GM18858 (cell line): ENCODE results near the gene SLC6A13.

ENCODE experiments used
- ATAC-seq: cut with Tn5 transposase; IDR thresholded peaks from one replicate; pipeline ENCODE4 v1.9.1; 2021; ENCODE audit not compliant: unreplicated experiment

SLC6A13 gene

DNA sequence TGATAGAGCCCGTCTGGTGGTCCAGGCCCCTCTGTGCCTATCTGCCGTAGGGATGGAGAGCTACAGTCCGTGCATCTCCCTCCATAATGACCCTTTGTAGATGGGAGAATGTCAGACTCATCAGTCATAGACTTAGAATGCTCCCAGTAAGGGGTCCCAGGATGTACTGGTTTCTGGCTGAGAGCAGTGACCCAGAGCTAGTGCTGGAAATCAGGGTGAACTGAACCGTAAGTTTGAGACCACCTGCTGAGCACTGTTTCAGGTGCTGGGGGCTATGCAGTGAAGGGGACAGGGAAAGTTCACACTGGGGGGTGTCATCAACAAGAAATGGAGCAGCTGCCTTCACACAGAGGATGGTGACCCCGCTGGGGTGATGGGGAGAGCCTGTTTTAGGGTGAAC, 82.8 kb downstream of the SLC6A13 start:
- ATAC-seq: no peak

DNA sequence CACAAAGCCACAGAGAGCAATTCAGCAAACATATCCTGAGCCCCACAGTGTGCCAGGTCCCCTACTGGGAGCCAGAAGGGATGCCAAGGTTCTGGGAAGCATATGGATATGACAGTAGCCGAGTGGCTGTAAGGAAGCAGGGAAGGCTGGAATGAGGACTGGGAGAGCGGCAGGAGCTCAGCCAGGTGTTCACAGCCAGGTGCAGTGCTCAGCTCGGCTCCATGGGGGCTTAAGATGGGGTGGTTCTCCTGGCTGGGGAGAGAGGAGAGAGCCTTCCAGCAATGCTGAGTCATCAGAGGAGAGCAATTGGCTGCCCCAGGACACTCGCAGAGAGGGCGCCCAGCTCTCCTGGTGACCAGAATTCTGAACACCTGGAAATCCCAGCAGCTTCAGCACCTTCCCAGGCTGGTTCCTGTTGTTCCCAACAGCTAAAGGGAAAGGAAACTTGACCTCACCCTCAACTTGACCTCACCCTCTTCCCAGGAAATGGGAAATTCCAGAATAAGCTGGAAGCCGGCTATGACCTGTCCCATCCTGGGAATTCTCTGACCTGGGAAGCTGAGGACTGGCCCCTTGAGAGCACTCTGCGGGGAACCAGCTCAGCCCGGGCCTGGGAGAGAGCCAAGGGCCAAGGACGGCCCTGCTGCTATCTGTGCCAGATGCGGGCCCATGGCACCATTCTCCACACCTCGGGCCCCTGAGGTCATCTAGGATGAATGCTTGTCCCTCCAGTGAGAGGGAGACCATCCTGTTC, 83.3 kb downstream of the SLC6A13 start:
- no peak for ATAC-seq

DNA sequence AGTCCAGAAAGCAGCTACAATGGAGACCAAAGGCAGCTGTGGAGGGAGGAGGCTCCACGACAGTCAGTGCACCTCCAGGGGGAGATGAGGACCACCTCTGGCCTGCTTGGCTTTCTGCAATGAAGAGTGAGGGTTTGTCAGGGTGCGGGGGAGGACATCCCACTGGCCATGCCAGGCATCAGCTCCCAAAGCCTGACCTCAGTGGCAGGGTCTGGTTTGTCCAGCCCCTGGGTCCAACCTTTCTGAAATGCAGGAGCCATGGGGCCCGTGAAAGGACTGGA, 83.9 kb downstream of the SLC6A13 start:
- no peak for ATAC-seq

DNA sequence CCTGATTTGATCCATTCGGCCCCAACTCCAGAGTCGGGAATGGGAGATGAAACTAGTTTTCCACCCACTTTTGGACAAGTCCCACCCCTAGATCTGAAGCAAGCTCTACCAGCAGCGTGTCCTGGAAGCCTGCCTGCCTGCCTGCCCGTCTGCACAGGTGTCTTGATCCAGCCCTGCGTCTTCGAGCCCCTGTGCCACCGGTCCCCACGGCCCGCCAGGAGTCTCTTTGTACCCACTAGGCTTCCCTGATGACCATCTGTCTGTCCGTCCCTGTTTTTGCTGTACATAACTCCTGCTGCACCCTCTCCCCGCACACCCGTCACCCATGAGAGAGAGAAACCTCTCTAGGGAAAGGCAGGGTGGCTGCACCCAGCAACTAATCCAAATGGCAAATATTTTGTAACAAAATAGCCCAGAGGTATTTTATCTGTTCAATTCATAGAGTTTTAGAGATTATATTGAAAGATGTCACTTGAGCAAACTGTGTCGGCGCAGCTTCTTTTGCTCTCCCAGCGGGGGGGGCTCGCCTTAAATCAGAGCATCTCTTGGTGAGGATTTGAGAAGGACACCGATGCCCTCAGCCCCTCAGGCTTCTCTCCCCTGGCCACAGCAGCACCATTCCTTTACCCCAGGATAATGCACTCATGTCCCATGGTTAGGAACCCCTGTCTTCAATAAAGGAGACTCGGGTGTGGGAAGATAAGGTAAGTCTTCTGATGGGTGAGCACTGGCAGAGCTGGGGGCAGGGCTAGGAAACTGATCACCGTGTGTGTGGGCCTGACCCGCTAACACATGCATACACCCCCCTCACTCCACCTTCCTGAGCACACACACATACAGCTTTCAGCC, 84.4 kb downstream of the SLC6A13 start:
- ATAC-seq: no peak

DNA sequence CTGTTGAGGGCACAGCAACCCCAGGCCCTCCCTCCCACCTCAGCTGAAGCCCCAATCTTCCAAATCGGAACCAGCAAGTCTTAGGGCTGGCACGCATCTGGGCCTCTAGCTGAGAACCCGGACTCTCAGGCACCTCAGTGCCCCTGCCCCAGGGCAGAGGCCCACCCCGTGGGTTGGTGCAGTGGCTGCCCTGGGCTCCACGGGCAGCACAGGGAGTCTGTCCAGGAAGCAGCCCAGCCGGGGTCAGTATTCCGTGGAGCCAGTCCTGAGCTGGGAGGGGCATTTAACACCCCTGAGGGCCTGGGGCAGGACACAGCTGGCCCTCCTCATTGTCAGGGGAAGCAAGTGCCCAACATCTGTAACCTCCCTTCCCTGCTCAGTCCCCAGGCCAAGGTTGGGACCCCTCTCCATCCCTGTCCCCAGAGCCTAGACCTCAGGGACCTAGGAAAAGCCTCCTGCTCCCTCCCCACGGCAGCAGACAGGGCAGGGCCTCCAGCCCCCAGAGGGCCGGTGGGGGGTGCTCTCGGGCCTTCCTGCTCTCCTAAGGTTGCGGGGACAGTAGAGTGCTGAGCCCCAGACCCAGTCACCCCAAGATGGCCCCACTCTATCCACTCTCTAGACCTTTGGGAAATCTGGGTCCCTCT, 85.2 kb downstream of the SLC6A13 start:
- no peak for ATAC-seq

DNA sequence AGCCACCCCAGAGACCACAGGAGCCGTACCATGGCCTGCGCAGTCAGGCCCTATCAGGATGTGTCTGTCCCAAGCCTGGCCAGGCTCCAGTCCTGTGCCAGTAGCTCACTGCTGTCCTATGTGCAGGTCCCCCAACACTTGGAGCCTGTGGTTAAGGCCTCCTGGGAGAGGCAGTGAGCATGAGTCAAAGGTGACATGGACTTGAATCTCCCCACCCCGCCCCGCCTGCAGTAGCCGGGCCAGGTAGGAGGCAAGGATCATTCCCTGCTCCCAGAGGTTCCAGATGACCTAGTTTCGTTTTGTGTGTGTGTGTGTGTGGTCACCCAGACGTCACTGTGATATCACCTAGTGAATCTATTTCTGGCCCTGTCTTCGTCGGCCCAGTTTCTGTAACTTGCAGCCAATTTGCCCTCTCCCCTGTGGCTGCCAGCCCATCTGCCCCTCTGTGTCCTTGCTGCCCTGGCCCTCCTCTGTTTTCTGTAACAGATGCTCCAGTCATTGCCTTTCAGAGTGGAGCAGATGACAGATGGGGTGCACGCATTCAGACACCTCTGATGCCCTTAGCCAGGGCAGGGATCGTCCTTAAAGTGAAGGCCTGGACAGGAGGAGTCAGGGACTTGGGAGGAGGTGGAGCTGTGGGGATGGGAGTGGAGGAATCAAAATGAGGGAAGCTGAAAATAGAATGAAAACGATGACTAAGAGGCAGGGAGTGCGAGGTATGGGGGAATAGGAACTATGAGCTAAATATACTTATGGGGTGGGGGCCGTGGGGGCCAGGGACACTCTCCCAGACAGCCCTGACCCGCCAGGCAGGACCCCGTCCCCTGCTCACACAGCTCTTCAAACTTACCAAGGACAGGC, 86.1 kb downstream of the SLC6A13 start:
- no peak for ATAC-seq

DNA sequence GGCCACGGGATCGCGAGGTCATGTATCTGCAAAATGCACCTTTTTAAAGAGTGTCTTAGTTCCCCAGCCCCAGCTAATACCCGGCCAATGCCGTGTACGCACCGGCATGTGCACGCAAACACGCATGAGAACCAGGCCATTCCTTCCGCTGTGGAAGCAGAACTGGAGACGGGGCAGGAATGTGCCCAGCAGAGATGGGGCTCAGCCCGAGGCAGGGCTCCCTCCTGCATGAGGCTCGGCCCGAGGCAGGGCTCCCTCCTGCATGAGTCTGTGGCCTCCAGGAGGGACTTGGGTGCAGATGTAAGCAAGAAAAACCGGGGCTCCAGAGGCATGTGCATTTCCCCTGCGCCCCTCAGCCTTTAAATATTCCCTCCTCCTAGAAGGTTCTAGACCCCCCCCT, 86.9 kb downstream of the SLC6A13 start:
- no peak for ATAC-seq

DNA sequence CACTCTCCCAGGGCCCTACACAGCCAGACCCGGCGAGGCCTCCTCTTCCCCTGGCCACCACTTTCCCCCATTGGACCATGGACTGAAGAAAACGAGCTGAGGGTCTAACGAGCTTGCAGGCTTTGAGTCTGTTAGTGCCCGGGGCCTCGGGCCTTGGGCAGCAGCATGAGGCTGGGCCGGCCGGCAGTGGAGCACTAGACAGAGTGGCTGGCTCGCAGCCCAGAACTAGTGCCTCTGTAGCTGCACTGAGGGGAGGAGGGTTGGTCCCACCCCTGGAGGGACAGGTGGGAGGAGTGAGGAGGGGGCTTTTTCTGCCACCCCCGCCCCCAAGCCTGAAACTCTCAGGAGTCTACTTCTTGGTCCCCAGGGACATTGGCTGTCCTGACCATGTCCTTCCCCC, 87.4 kb downstream of the SLC6A13 start:
- no peak for ATAC-seq

DNA sequence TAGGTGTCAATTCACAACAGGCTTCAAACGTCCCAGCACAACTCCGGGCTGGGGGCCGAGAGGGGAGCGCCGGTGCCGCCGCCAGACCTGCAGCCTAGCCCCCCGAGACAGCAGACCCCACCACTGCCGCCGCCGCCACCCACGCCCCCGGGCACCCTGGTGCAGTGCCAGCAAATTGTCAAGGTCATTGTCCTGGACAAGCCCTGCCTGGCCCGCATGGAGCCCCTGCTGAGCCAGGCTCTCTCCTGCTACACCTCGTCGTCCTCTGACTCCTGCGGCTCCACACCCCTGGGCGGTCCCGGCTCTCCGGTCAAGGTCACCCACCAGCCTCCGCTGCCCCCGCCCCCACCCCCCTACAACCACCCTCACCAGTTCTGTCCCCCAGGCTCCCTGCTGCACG, 88.0 kb downstream of the SLC6A13 start:
- no peak for ATAC-seq

DNA sequence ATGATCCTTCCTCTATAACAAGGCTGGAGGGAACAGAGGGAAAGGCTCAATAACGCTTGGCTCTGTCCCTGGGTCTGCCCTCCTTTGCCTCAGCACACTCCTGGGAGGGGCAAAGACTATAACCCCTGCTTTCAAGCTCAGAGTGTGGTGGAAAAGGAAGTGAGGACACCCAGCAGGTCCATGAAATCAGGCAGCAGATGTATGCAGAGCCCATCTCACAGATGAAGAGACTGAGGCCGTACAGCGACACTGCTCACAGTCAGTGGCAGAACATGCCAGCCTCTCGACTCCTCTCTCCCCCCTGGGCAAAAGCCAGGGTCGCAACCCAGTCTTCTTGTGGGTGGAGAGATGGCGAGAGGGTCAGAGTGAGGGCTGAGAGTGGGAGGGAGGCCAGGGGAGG, 88.5 kb downstream of the SLC6A13 start:
- no peak for ATAC-seq

DNA sequence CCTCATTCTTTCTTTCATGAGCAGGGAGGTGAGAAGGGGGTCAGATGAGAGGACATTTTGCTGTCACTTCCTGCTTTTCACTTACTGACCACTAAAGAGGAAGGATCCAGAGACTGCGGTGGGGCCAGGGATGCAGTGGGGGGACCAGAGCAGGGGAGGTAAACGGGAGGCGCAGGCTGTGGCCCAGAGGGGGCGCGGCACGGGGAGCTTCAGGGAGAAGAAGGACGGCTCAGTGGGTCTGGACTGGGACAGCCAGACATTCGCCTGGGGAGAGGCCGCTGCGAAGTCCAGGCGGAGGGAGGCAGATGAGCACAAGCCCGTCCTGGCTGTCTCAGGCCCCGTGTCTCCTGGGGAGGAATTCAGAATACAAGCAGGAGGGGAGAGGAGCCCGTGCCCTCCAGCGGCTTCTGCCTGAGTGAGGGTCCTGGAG, 89.9 kb downstream of the SLC6A13 start:
- ATAC-seq: no peak

DNA sequence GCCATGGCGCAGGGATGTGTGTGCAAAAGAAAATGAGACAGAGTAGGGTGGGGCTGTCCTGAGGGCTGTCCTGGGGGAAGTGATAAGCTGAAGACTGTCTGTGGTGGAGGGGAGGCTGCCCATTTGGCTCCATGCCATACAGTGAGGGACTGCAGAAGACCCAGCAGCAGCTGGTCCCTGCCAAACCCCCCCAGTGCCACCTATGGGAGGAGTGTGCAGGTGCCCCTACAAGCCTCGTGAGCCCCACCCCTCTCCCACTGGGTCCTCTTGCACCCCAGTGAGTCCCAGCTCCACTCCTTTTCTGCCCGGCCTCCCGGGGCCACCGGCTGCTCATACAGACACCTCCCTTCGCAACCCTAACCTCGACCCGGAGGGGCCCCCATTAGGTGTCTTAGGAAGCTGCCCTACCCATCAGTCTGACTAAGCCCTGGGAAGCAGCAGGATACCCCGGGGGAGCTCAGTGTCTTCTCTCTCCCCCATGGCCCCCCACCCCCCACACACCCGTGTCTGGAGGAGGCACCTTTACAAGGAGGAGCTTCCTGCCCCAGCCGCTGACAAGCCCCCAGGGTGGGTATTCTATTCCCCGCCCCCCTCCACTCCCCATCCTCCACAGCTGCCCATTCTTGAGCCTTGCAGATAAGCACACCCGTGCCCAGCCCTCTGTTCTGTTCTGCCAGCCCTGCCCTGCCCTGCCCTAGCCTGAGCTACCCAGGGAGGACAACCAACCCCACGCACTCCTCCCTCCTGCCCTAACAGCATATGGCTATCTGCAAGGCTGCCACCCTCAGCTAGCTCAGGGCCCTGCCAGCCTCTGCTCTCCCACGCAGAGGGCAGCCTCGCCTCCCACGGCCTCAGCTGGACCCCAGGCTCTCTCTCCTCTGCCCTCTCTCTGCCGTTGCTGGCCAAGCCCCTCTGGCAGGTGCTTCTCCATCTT, 90.6 kb downstream of the SLC6A13 start:
- ATAC-seq: no peak

DNA sequence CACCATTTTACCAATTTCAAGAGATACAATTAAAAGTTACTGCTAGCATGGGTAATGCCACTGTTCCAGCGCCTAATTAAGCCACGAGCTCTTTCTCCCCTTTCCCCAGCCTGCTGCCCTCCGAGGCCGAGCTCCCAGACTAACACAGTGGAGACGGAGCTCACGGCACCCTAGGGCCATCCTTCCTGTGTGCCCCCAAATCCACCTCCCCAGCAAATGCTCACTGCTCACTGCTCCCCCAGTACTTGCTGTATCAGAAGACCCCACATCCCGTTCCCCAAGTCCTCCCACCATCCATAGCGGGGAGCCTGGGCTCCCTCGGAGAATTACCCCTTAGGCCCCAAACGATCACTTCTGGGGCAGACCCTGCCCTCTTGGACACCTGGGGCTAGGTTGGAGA, 91.4 kb downstream of the SLC6A13 start:
- no peak for ATAC-seq
